ENCODE data around the gene SPATS2L.
A peak's percentile ranks its signal among the peaks of the same experiment; 100 is the strongest.

The SPATS2L gene

GRCh38 chr2:200306196-200306930, at the start of gene SPATS2L:
SPATS2L (plus strand) TSS chr2:200306693; CDS start chr2:200389245, 82,552 bp downstream.
- peak; percentile 42 for DNase-seq (ENCODE audit: low read depth)

GRCh38 chr2:200257570-200257969, 48.9 kb upstream of the SPATS2L start:
- no peak for DNase-seq (ENCODE audit: low read depth)

DNA sequence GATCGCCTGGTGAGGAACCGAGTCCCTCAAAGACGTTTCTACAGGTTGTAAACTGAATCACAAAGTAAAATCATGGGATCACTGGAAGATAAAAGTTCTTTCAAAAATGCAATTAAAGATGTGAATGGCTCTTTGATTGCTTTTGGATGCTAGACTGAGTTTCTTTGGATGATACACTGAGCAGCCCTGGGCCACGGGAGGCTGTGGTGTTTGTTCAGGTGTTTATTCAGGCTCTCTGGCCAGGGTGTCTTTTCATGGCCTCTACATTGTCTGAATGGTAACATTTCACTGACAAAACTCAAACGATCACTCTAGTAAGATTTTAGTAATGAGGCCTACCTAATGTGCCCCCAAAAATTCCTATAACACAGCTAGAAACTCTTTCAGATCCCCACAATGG, 48.4 kb upstream of the SPATS2L start:
- DNase-seq (ENCODE audit: low read depth), result no peak

- DNase-seq (ENCODE audit: low read depth), result no peak
These were observed 47.5 kb upstream of the SPATS2L start for GRCh38 chr2:200258881-200259576.

DNA sequence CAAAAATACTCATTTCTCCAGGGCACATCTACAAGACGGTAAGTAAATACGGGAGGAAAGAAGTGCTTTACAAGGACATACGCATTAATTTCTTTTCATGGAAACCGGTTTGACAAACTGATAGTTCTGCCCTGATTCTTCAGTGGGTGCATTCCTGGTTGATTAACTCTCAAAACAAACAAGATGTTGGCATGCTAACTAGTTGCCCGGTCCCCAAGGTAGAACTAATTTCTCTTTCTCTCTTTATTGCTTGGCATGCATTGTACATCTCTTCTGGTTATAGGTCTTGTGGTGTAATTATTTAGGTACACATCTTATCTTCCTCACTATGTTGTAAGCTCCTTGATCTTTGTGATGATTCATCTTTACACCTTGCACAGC, 46.9 kb upstream of the SPATS2L start:
- no peak for DNase-seq (ENCODE audit: low read depth)

DNA sequence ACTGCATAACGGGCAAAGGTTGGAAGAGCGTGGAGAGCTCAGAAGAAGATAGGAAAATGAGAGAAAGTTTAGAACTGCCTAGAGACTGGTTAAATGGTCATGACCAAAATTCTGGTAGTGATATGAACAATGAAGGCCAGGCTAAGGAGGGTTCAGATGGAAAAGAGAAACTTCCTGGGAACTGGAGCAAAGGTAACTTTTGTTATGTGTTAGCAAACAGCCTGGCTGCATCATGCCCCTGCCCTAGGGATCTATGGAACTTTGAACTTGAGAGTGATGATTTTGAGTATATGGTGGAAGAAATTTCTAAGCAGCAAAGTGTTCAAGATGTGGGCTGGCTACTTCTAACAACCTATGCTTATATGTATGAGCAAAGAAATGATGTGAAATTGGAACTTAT, 44.4 kb upstream of the SPATS2L start:
- DNase-seq (ENCODE audit: low read depth), result no peak

DNA sequence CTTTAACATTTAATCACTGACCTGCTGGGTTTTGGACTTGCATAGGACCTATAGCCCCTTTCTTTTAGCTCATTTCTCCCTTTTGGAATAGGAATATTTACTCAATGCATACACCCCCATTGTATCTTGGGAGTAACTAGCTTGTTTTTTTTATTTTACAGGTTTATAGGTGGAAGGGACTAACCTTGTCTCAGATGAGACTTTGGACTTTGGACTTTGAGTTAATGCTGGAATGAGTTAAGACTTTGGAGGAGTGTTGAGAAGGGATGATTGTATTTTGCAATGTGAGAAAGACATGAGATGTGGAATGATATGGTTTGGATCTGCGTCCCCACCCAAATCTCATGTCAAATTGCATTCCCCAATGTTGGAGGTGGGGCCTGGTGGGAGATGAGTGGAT, 43.2 kb upstream of the SPATS2L start:
- no peak for DNase-seq (ENCODE audit: low read depth)

- DNase-seq (ENCODE audit: low read depth), result no peak
These were observed 41.9 kb upstream of the SPATS2L start for GRCh38 chr2:200264631-200265030.

DNA sequence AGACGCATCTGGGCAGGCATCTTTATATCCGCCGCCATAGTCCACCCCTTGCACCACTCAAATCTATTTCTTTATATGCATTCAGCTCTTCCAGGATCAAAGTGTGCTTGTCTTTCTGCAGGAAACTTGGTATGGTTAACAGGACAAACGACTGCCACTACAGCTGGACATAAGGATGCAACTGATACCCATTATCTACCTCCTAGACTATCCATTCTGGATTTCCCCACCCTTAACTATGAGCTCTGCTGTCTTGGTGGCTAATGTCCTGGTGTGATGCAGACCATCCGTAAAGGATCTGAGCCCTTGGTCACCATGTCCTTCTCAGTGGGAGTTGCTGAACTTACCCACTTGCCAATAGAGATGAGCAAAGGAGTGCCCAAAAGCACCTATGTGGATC, 40.1 kb upstream of the SPATS2L start:
- DNase-seq (ENCODE audit: low read depth), result no peak

DNA sequence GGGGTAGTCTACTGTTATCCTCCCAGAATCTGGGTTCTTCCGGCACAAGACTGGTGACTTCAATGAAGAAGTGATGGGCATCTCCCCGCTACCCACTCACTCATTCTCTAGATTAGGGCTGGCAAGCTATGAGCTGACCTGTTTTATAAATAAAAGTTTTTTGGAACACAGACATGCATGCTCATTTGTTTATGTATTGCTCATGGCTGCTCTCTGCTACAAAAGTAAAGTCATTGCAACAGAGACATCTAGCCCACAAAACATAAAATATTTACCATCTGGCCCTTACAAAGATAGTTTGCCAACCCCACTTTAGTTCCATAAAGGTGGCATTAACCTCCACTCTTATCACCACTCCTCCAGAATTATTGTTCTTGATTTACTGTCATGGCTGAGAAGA, 39.1 kb upstream of the SPATS2L start:
- no peak for DNase-seq (ENCODE audit: low read depth)

DNA sequence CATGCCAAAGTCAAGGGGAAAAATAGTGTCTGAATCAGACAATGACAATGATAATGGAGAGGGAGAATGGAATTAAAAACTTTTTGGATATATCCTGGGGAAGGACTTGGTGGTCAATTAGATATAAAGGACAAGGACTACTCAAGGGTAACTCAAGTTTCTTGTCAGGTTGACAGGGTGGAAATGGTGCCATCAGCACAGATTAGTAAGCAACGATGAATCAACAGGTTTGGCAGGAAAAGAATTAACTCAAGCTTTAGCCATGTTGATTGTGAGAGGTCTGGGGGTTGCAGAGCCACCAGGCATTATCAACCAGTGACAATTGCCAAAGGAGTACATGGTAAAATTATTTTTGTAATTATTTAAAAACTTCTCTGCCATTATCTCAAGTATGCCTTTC, 35.8 kb upstream of the SPATS2L start:
- no peak for DNase-seq (ENCODE audit: low read depth)

DNA sequence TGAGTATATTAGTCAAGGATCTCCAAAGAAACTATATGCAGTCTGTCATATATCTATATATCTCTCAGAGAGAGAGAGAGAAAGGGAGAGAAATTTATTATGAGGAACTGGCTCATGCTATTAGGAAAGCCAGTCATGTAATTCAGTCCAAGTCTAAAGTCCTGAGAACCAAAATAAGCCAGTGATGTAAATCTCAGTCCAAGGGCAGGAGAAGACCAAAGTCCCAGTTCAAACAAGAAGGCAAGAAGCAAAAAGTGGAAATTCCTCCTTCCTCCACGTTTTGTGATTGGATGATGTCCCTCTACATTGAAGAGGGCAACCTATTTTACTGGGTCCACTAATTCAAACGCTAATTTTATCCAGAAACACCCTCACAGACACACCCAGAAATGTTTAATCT, 34.2 kb upstream of the SPATS2L start:
- DNase-seq (ENCODE audit: low read depth), result no peak

DNA sequence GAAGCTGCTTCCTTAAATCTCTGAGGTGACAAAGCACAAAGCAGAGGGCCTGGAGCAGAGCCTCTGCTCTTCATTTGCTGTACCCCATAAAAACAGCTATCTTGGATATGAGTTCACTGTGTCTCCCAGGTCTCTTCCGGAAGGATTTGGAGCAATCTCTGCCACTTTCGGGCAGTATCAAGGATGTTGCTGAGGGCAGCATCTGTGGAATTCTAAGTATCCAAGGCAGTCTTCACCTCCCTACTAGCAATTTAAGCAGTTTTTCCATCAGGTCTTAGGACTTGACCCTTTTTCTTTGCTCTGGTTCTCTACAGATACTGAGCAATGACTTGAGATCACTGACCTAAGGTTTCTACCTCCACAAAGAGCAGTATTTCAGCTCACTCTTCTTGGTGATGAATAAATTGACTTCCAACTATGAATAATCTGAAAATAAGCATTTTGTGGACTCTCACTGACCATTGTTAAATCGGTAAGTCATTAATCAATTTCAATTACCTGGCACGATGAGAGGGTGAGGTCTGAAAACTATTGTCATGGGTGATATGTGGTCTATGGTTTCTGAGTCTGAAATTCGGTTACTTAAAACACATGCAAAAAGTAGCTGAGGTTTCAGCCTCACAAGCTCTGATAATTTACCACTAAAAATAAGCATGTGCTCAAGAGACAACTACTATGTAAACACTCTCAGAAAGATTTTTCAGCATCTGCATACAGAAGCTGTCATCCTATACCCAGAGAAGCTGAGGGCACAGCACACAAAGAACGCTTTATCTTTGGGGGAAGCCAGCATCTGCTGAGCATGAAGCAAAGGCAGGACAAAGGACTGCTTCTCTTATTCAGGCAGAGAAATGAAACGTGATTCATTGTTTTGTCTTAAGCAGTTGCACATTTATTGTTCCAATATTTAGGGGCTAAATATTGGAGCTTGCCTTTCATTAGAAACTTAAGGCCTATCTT, 32.1 kb upstream of the SPATS2L start:
- no peak for DNase-seq (ENCODE audit: low read depth)

- no peak for DNase-seq (ENCODE audit: low read depth)
These were observed 31.0 kb upstream of the SPATS2L start for GRCh38 chr2:200275295-200276013.

DNA sequence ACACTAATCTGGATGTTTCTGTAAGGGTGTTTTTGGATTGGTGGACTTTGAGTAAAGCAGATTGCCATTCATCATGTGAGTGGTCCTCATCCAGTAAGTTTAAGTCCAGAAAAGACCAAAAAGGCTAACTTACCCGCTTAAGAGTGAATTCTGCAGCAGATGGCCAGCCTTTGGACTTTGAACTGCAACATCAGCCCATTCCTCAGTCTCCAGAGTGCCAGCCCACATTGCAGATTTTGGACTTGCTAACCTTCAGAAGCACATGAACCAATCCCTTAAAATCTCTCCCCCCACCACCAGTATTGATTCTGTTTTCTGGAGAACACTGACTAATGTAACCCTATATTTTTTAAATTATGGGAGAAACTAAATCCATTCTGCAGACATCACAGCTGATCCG, 30.0 kb upstream of the SPATS2L start:
- no peak for DNase-seq (ENCODE audit: low read depth)

DNA sequence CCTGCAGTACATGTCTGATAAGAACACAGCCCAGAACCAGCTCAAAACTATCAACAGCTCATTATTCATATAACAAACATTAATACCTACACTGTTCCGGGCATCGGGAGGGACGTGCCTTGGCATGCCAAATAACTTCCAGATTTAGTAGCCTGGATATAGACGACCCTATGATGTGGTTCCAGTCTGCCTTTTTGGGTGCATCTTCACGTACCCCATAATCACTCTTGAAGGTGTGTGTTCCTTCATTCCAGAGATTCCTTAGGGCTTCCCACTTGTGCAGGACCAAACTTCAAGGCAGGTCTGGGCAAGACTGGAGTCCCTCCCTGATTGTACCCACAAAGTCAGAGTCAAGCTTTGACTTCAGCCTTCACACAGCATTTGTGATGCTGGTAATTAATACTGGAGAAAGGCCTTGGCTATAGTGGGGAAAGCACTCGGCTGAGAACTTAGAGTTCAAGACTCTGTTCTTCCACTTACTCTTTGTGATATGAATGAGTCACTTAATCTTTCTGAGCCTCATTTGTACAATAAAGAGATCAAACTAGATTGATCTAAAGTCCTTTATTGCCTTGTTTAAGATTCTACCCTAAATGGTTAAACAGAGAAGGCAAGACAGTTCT, 27.7 kb upstream of the SPATS2L start:
- no peak for DNase-seq (ENCODE audit: low read depth)

GRCh38 chr2:200279857-200280256, 26.6 kb upstream of the SPATS2L start:
- no peak for DNase-seq (ENCODE audit: low read depth)

DNA sequence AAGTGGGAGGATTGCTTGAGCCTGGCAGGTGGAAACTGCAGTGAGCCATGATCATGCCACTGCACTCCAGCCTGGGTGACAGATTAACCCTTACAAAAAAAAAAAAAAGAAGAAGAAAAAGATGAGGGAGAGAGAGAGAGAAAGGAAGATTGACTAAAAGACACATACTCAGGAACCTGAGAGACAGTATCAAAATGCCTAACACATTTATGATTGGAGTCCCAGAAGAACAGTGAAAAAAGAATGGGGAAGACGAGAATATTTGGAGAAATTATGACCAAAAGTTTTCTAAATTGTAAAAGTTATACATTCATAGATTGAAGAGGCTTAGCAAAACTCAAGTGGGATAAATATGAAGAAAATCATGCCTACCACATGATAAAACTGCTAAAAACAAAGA, 19.9 kb upstream of the SPATS2L start:
- DNase-seq (ENCODE audit: low read depth), result no peak

GRCh38 chr2:200288670-200289429, 17.6 kb upstream of the SPATS2L start:
- DNase-seq (ENCODE audit: low read depth), result no peak

GRCh38 chr2:200296118-200296517, 10.4 kb upstream of the SPATS2L start:
- no peak for DNase-seq (ENCODE audit: low read depth)

GRCh38 chr2:200297100-200297499, 9.4 kb upstream of the SPATS2L start:
- DNase-seq (ENCODE audit: low read depth), result no peak
